ENCODE results near the gene GOLM1.

DNA sequence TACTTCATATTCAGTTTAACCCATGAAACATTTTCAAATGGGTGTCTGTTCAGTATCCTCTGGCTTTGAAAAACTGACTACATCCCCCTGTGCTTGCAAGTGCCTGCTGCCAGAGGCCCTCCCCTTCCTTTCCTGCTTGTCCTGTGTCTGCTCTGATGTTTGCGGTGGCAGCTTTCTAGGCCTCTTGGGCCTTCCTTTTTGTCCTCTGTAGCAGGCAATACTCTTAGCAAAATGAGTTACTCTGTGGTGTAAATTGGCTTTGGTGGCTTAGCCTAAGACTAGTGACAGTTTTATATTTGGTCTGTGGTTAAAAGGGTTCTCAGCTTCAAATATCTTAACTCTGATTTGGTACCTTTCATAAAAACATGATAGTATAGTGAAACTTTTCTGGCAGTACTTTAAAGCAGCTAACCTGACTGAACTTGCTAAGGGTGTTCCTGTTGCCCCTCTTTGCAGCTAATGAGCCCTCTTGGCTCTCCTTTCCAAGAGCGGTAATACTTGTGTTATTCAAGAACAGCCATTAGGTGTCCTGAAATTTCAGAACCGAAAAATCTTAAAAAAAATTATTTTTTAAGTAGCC is 76.6 kb downstream of the GOLM1 start:
- TF ChIP-seq EZH2 (IDR thresholded peaks at IDR 0.05; ENCODE audit: insufficient read depth, poor library complexity, severe bottlenecking) (no peak), EZH2phosphoT487 (IDR thresholded peaks at IDR 0.05; ENCODE audit: insufficient read depth, low read depth) (no peak)
